ENCODE data around the gene FBN1.

Gene FBN1

GRCh38 chr15:48645558-48646330, at the start of gene FBN1:
TSS of gene FBN1 (minus strand) at chr15:48645709. CDS start at chr15:48644769, 940 bp downstream.
- DNase-seq (ENCODE audit: low read depth) = peak; percentile 87

GRCh38 chr15:48693484-48693883, 48.0 kb upstream of the FBN1 start:
- peak; percentile 74 for DNase-seq (ENCODE audit: low read depth)

DNA sequence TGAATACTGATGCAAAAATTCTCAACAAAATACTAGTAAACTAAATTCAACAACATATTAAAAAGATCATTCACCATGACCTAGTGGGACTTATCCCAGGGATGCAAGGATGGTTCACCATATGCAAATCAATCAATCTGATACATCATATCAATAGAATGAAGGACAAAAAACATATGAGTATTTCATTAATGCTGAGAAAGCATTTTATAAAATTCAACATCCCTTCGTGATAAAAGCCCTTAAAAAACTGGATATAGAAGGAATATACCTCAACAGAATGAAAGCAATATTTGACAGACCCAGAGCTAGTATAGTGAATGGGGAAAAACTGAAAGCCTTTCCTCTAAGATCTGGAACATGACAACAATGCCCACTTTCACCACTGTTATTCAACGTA, 43.0 kb upstream of the FBN1 start:
- no peak for DNase-seq (ENCODE audit: low read depth)

- DNase-seq (ENCODE audit: low read depth) = peak; percentile 17
These were observed 38.7 kb upstream of the FBN1 start for GRCh38 chr15:48683991-48684765.

DNA sequence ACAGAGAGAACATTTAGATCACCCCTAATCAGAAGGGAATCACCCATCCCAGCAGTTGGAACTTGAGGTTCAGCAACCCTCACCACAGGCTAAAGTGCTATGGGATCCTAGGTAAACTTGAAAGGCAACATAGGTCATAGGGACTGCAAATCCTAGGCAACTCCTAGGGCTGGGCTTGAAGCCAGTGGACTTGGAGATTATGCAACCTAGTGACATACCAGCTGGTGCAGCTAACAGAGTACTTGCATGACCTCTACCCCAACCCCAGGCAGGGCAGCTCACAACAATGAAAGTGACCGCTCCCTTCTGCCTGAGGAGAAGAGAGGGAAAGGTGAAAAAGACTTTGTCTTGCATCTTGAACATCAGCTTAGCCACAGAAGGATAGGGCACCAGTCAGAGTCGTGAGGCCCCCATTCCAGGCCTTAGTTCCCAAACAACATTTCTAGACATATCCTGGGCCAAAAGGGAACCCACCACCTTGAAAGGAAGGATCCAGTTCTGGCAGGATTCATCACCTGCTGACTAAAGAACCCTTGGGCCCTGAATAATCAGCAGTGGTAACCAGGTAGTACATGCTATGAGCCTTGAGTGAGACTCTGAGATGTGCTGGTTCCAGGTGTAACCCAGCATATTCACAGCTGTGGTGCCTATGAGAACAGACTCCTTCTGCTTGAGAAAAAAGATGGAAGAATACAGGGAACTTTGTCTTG, 37.6 kb upstream of the FBN1 start:
- DNase-seq (ENCODE audit: low read depth) = peak; percentile 88

DNA sequence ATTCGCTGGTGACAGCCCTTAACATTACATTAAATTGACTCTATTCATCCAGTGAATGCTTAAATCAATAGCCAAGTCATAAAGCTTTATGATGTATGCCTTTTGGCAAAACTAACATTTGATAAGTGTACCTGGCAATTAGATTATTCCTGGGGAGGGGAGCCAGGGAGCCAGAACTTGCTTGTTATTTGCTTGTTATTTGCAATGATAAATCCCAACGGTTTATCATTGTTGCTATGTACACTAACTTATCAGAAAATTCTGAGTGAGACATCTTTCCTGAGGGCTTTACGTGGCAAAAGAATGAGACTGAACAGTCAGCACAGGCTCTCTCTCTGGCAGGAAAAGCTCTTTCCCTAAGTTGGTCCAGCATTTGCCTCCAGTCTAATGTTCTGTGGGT, 35.8 kb upstream of the FBN1 start:
- peak; percentile 81 for DNase-seq (ENCODE audit: low read depth)

DNA sequence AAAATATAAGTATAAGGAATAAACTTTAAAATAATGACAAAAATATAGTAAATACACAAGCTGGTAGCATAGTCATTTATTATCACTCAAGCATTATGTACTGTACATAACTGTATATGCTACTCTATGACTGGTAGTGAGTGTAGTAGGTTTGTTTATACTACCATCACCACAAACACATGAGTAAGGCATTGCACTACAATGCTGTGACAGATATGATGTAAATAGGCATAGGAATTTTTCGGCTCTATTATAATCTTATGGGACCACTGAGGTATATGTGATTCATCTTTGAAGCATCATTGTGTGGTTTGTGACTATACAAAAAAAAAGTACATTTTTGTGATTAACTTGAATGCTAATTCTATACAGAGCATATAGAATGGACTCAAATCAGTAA, 35.3 kb upstream of the FBN1 start:
- peak; percentile 95 for DNase-seq (ENCODE audit: low read depth)

DNA sequence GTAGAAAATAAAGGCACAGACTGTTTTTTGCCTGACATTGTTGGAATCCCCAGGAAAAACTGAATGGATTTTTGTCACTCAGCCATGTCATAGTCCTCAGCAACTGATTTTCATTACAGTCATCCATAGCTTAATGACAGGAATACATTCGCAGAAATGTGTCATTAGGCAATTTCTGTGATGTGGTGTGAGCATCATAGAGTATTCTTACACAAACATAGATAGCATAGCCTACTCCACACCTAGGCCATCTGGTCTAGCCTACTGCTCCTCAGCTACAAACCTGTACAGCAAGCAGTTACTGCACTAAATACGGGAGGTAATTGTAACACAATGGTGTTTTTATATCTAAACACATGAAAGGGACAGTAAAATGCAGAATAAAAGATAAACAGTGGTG, 34.4 kb upstream of the FBN1 start:
- no peak for DNase-seq (ENCODE audit: low read depth)

GRCh38 chr15:48678851-48679250, 33.3 kb upstream of the FBN1 start:
- DNase-seq (ENCODE audit: low read depth) = no peak

- no peak for DNase-seq (ENCODE audit: low read depth)
These were observed 32.3 kb upstream of the FBN1 start for GRCh38 chr15:48677821-48678220.

DNA sequence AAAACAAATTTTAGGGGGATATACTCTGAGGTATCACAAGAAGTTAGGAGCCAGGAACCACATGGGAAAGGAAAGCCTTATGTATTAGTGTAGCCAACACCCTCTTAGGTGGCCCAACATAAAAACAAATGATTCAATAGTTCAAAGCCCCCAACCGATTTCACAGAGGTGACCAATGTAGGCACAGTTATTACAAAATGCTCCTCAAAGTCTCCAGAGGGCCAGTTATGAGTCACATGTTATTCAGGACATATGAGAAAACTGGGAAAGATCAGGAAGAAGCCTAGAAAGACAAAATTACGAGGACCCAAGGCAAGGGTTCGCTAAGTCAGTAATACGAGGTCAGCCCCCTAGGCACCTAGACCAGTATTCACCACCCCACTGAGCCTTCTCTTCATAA, 29.9 kb upstream of the FBN1 start:
- DNase-seq (ENCODE audit: low read depth) = no peak

DNA sequence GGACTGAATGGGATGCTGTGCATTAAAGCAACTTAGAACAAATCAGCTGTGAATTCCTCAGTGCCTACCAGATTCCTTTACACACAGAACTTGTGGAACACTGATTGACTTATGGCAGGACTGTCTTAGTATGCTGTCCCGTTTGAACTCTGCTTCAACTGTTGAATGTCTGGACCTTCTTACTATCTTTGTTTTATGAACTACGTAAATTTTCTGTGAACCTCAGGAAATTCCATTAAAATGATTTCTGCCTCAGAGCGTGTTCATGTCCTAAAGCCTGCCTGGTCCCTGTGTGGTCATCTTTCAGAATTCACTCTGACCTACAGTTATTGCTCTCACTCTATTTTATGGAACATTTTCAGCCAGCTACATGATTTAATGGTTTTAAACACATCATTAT, 29.4 kb upstream of the FBN1 start:
- peak; percentile 65 for DNase-seq (ENCODE audit: low read depth)

GRCh38 chr15:48672206-48672605, 26.7 kb upstream of the FBN1 start:
- DNase-seq (ENCODE audit: low read depth) = no peak

DNA sequence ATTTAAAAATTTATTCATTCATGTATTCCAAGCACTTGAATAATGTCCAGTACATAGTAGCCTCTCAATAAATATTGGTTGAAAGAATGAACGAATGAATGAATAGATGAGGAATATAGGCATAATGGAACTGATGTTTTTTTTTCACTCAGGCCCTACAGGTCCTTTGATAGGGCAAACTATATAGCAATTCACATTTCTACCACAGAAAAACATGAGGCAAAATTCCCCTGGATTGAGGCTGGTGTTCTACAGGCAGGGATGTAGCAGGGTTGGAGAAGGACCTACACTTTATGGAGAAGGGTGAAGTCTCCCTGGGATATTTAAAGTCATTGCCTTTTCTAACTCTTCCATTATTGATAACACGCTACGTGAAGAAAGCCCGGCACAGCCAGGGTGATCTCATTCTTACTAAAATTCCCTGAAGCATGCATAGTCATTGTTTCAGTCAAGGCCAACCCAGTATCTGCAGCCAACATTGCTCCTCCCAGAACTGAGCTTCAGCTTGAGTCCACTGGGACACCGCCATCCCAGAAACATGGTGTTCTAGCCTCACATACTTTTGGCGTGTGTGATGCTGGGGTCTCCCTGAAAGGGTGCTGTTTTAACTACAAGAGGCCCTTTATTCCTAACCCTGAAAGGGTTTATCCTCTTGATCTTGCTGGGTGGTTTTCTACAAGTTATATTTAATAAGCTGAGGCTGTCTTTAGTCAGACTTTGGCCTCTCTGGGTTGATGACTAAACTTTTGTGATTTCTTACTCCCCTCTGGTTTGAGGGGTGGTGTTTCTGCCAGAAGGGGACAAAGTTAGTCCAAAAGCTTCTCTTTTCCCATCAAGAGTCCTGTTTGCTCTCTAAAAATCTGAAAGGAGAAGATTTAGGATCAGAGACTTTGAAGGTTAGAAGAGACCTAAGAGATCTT, 25.9 kb upstream of the FBN1 start:
- DNase-seq (ENCODE audit: low read depth) = peak; percentile 87

GRCh38 chr15:48667701-48668100, 22.2 kb upstream of the FBN1 start:
- peak; percentile 66 for DNase-seq (ENCODE audit: low read depth)

DNA sequence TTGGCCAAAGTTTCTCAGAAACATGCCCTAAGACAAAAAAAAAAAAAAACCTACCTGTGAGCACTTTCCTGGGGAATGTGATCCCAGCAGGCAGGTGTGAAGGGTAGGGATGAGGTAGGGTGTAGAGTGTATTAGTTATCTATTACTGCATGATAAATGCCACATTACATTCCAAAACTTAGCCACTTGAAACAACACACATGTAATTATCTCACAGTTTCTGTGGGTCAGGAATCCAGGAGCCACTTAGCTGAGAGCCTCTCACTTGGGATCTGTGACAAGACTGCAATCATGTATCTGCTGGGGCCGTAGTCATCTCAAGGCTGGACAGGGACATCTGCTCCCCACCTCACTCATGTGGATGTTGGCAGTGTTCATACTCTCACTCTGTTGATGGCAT, 18.9 kb upstream of the FBN1 start:
- DNase-seq (ENCODE audit: low read depth) = no peak

DNA sequence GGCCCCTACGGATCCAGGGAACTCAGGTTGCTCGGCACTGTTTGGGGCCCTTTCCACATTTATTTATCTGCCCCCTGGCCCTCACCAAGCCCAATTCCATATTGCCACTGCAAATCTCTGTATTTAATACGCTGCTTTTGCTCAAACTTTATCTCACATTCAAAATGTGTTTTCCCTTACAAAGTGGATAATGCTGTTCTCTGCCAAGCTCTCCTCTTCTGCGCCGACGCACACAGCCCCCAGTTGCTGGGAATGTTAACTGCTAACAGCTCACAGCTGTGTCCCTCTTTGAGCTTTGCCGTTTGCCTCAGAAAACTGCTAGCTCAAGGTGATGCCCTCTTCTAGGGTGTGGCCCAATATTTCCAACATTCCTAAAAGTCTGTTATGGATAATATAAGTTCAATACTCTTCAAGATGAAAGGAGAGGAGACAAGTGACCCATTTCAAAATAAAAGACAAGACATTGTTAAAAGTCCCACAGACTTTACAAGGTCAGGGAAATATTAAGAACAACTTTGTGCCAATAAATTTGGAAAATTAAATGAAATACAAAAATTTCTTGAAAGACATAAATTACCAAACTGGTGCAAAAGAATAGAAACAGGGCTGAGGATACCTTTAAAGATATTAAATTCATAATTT, 12.6 kb upstream of the FBN1 start:
- no peak for DNase-seq (ENCODE audit: low read depth)

GRCh38 chr15:48654801-48655200, 9.3 kb upstream of the FBN1 start:
- DNase-seq (ENCODE audit: low read depth) = no peak

- no peak for DNase-seq (ENCODE audit: low read depth)
These were observed 8.6 kb upstream of the FBN1 start for GRCh38 chr15:48653913-48654670.

GRCh38 chr15:48653216-48653615, 7.7 kb upstream of the FBN1 start:
- DNase-seq (ENCODE audit: low read depth) = no peak

Measured in iris pigment epithelial cell (primary cell).